Measurements from ENCODE around the gene ZNF574. TPM values are rescaled to one million over a fixed set of nuclear protein-coding genes. Genes with fewer than 3 reads are reported as not detected.

ZNF574 gene
- polyA plus RNA-seq, 3 donors = 3.3 to 9.6 (median 4.9) TPM

GRCh38 chr19:42089772-42090171 lies 13.8 kb downstream of the ZNF574 start:
- no peak for TF ChIP-seq CTCF (IDR thresholded peaks at IDR 0.05)
- Histone ChIP-seq H3K9me3 (replicated peaks in 1 of 2; ENCODE audit: control insufficient read depth in 1 of 2, insufficient read depth in 1 of 2, low read length in 2 of 2) (no peaks in the 10 kb centered on the region), H4K20me1 (ENCODE audit: insufficient read depth, low read length) (peaks cover 88% of the 10 kb centered on the region), H3K4me1 (ENCODE audit: control insufficient read depth in 1 of 2, insufficient read depth in 2 of 2, low read length in 2 of 2) (peaks cover 14 to 17% of the 10 kb centered on the region in 2 donors), H3K79me2 (ENCODE audit: insufficient read depth, low read length) (no peaks in the 10 kb centered on the region), H3K36me3 (replicated peaks in 1 of 2; ENCODE audit: control insufficient read depth in 1 of 2, insufficient read depth in 2 of 2, low read length in 2 of 2) (peaks cover 36 to 43% of the 10 kb centered on the region in 2 donors), H3K27me3 (ENCODE audit: control insufficient read depth in 2 of 2, insufficient read depth in 2 of 2, low read length in 2 of 2) (no peaks in the 10 kb centered on the region), H3K4me2 (replicated peaks; ENCODE audit: extremely low read depth, low read length, poor library complexity, severe bottlenecking) (no peak overlapping the region), H3K9ac (ENCODE audit: insufficient read depth, low read length, poor library complexity, severe bottlenecking) (no peak overlapping the region), H2AFZ (ENCODE audit: insufficient read depth, low read depth, low read length, poor library complexity, severe bottlenecking) (no peak overlapping the region), H3K4me3 (replicated peaks in 1 of 3; ENCODE audit: low read depth in 2 of 3, low read length in 3 of 3) (no peak overlapping the region), H3K27ac (ENCODE audit: low read depth in 1 of 2, low read length in 2 of 2) (no peak overlapping the region)
- peaks cover 0 to 3% (median 2%) of the 10 kb centered on the region in 3 donors for H3K27me3 Mint-ChIP-seq (ENCODE audit: low read depth in 3 of 3)
- no peak overlapping the region for H3K4me3 Mint-ChIP-seq
- WGBS (ENCODE audit: insufficient coverage) = 96% methylated on average over 11 of the region's 13 CpGs
- H3K36me3 Mint-ChIP-seq = peaks cover 37 to 45% of the 10 kb centered on the region in 2 donors
- peak overlapping the region in 2 of 7 donors; percentile 10 to 32 for H3K27ac Mint-ChIP-seq
- intact Hi-C loops (cut with micrococcal nuclease) = no loop called here
- H3K9me3 Mint-ChIP-seq = no peaks in the 10 kb centered on the region
- peaks cover 32% of the 10 kb centered on the region for H3K4me1 Mint-ChIP-seq
- DNase-seq = no peak

GRCh38 chr19:42090672-42091071 lies 14.7 kb downstream of the ZNF574 start:
- no peak overlapping the region for H3K4me3 ChIP-seq (replicated peaks in 1 of 3; ENCODE audit: low read depth in 2 of 3, low read length in 3 of 3)
- no peaks in the 10 kb centered on the region for H3K9me3 ChIP-seq (replicated peaks in 1 of 2; ENCODE audit: control insufficient read depth in 1 of 2, insufficient read depth in 1 of 2, low read length in 2 of 2)
- Mint-ChIP-seq H3K4me3 (no peak overlapping the region), H3K36me3 (peaks cover 44 to 54% of the 10 kb centered on the region in 2 donors), H3K27ac (peak overlapping the region in 1 of 7 donors; percentile 70), H3K4me1 (peaks cover 32% of the 10 kb centered on the region), H3K9me3 (no peaks in the 10 kb centered on the region), H3K27me3 (ENCODE audit: low read depth in 3 of 3) (peaks cover 0 to 3% (median 2%) of the 10 kb centered on the region in 3 donors)
- intact Hi-C loops (cut with micrococcal nuclease) = no loop called here
- no peak overlapping the region for H3K9ac ChIP-seq (ENCODE audit: insufficient read depth, low read length, poor library complexity, severe bottlenecking)
- no peaks in the 10 kb centered on the region for H3K27me3 ChIP-seq (ENCODE audit: control insufficient read depth in 2 of 2, insufficient read depth in 2 of 2, low read length in 2 of 2)
- no peak for TF ChIP-seq CTCF (IDR thresholded peaks at IDR 0.05)
- H2AFZ ChIP-seq (ENCODE audit: insufficient read depth, low read depth, low read length, poor library complexity, severe bottlenecking) = no peak overlapping the region
- peaks cover 95% of the 10 kb centered on the region for H4K20me1 ChIP-seq (ENCODE audit: insufficient read depth, low read length)
- peaks cover 45 to 52% of the 10 kb centered on the region in 2 donors for H3K36me3 ChIP-seq (replicated peaks in 1 of 2; ENCODE audit: control insufficient read depth in 1 of 2, insufficient read depth in 2 of 2, low read length in 2 of 2)
- no peak overlapping the region for H3K4me2 ChIP-seq (replicated peaks; ENCODE audit: extremely low read depth, low read length, poor library complexity, severe bottlenecking)
- 100% methylated on average over 4 of the region's 9 CpGs for WGBS (ENCODE audit: insufficient coverage)
- DNase-seq = no peak
- H3K27ac ChIP-seq (ENCODE audit: low read depth in 1 of 2, low read length in 2 of 2) = no peak overlapping the region
- peaks cover 14 to 17% of the 10 kb centered on the region in 2 donors for H3K4me1 ChIP-seq (ENCODE audit: control insufficient read depth in 1 of 2, insufficient read depth in 2 of 2, low read length in 2 of 2)
- no peaks in the 10 kb centered on the region for H3K79me2 ChIP-seq (ENCODE audit: insufficient read depth, low read length)

All from CD14-positive monocyte (primary cell).